SW480 (cell line): ENCODE measurements around the gene PKN3.
"Not testable (repeated sequence)": the region's sequence is repeated elsewhere in the genome, so short reads cannot be mapped to it uniquely, and the experiment has no call there.

Experiments
- DNase-seq: peaks from one replicate; pipeline ENCODE4 v3.0.0-alpha.2; 2016; ENCODE audit warnings: low spot score

The PKN3 gene

GRCh38 chr9:128693738-128694137 is 8.6 kb upstream of the PKN3 start:
- not testable (repeated sequence) for DNase-seq

GRCh38 chr9:128694344-128694743 is 8.0 kb upstream of the PKN3 start:
- no peak for DNase-seq

- no peak for DNase-seq
These were observed 5.2 kb upstream of the PKN3 start for GRCh38 chr9:128696923-128697707.

- DNase-seq, result not testable (repeated sequence)
These were observed 3.1 kb upstream of the PKN3 start for GRCh38 chr9:128699096-128699795.

- no peak for DNase-seq
These were observed 962 bp upstream of the PKN3 start for GRCh38 chr9:128701227-128701854.

- DNase-seq, result no peak
These were observed 779 bp downstream of the PKN3 start for GRCh38 chr9:128702949-128703615.

- no peak for DNase-seq
These were observed 1.5 kb downstream of the PKN3 start for GRCh38 chr9:128703616-128704355.

GRCh38 chr9:128704356-128704670 is 2.0 kb downstream of the PKN3 start:
- DNase-seq, result no peak

GRCh38 chr9:128705051-128705965 is 3.0 kb downstream of the PKN3 start:
- no peak for DNase-seq

GRCh38 chr9:128706045-128706444 is 3.7 kb downstream of the PKN3 start:
- no peak for DNase-seq

- no peak for DNase-seq
These were observed 4.5 kb downstream of the PKN3 start for GRCh38 chr9:128706671-128707381.

- no peak for DNase-seq
These were observed 5.1 kb downstream of the PKN3 start for GRCh38 chr9:128707446-128707845.

GRCh38 chr9:128712451-128713410 is 10.4 kb downstream of the PKN3 start:
- DNase-seq, result no peak

- no peak for DNase-seq
These were observed 11.1 kb downstream of the PKN3 start for GRCh38 chr9:128713411-128713780.

GRCh38 chr9:128713941-128714573 is 11.8 kb downstream of the PKN3 start:
- DNase-seq, result no peak

GRCh38 chr9:128714586-128715435 is 12.5 kb downstream of the PKN3 start:
- no peak for DNase-seq

GRCh38 chr9:128715436-128715750 is 13.1 kb downstream of the PKN3 start:
- no peak for DNase-seq
